Mesothelial cell of epicardium (in vitro differentiated cells): ENCODE results near the gene KCTD11. TPM values are rescaled to one million over a fixed set of nuclear protein-coding genes. Genes with fewer than 3 reads are reported as not detected.

Experiments
- DNase-seq, 2 experiments: peaks; one replicate each; pipeline ENCODE4 v3.0.0; 2021; ENCODE audit warnings: low spot score in 2 of 2; ENCODE audit not compliant: unreplicated experiment in 2 of 2
- H3K27ac Mint-ChIP-seq: 2 replicates; pipeline ENCODE4 v1.8.0; 2021; ENCODE audit warnings: mixed read lengths
- H3K27me3 Mint-ChIP-seq: 2 replicates; pipeline ENCODE4 v1.8.0; 2021; ENCODE audit warnings: low read depth, mixed read lengths
- H3K36me3 Mint-ChIP-seq: 2 replicates; pipeline ENCODE4 v1.8.0; 2021; ENCODE audit warnings: mixed read lengths
- H3K4me1 Mint-ChIP-seq: 2 replicates; pipeline ENCODE4 v1.8.0; 2021; ENCODE audit warnings: mixed read lengths
- H3K4me3 Mint-ChIP-seq: 2 replicates; pipeline ENCODE4 v1.8.0; 2021; ENCODE audit warnings: mild to moderate bottlenecking, moderate library complexity, mixed read lengths
- H3K9me3 Mint-ChIP-seq: 2 replicates; pipeline ENCODE4 v1.8.0; 2021; ENCODE audit warnings: mixed read lengths
- CTCF ChIP-seq: fragments of 200-600 bp; sonication (generic); IDR thresholded peaks from one replicate; pipeline ENCODE4 v1.5.0; 2021; ENCODE audit warnings: antibody characterized with exemption; ENCODE audit not compliant: unreplicated experiment
- total RNA-seq: library from RNA; stranded (reverse); gene quantifications from 3 replicates; pipeline ENCODE4 v1.2.1, GENCODE V29; 2021

KCTD11 gene
- total RNA-seq, 1 donor from 2014 or later: 17.7 TPM

GRCh38 chr17:7394452-7395191, 42.7 kb downstream of the KCTD11 start, which contains the start of gene PLSCR3:
Gene PLSCR3 (minus strand): TSS chr17:7394525. CDS start chr17:7394110, 415 bp downstream.
- Mint-ChIP-seq H3K27me3 (no peaks in the 10 kb centered on the region), H3K36me3 (peaks cover 17% of the 10 kb centered on the region), H3K27ac (peak within 1 kb of the TSS; percentile 99), H3K9me3 (no peaks in the 10 kb centered on the region), H3K4me1 (peaks cover 12% of the 10 kb centered on the region), H3K4me3 (peak within 1 kb of the TSS; percentile 90)
- TF ChIP-seq CTCF: peak; percentile 49
- DNase-seq: peak; percentile 77 to 87

- Mint-ChIP-seq H3K36me3 (peaks cover 12% of the 10 kb centered on the region), H3K4me1 (peaks cover 12% of the 10 kb centered on the region), H3K4me3 (no peak overlapping the region), H3K27ac (no peak overlapping the region), H3K9me3 (no peaks in the 10 kb centered on the region), H3K27me3 (no peaks in the 10 kb centered on the region)
- no peak for DNase-seq
- no peak for TF ChIP-seq CTCF
Observed at GRCh38 chr17:7396147-7396546, 44.2 kb downstream of the KCTD11 start.

- peaks cover 12% of the 10 kb centered on the region for H3K4me1 Mint-ChIP-seq
- no peak overlapping the region for H3K4me3 Mint-ChIP-seq
- DNase-seq: no peak
- H3K27me3 Mint-ChIP-seq: no peaks in the 10 kb centered on the region
- peaks cover 6% of the 10 kb centered on the region for H3K36me3 Mint-ChIP-seq
- H3K9me3 Mint-ChIP-seq: no peaks in the 10 kb centered on the region
- H3K27ac Mint-ChIP-seq: no peak overlapping the region
- no peak for TF ChIP-seq CTCF
Observed at GRCh38 chr17:7398612-7399011, 46.6 kb downstream of the KCTD11 start.

GRCh38 chr17:7403043-7403726, 51.2 kb downstream of the KCTD11 start:
- H3K9me3 Mint-ChIP-seq: no peaks in the 10 kb centered on the region
- peak overlapping the region; percentile 91 for H3K27ac Mint-ChIP-seq
- no peaks in the 10 kb centered on the region for H3K27me3 Mint-ChIP-seq
- peaks cover 6% of the 10 kb centered on the region for H3K36me3 Mint-ChIP-seq
- DNase-seq: no peak
- peaks cover 23% of the 10 kb centered on the region for H3K4me1 Mint-ChIP-seq
- peak overlapping the region; percentile 87 for H3K4me3 Mint-ChIP-seq
- no peak for TF ChIP-seq CTCF

GRCh38 chr17:7403727-7403976, 51.7 kb downstream of the KCTD11 start:
- H3K4me3 Mint-ChIP-seq: peak overlapping the region; percentile 87

More at GRCh38 chr17:7403727-7403976, 51.7 kb downstream of the KCTD11 start:
- Mint-ChIP-seq H3K27me3 (no peaks in the 10 kb centered on the region), H3K27ac (peak overlapping the region; percentile 91), H3K36me3 (peaks cover 6% of the 10 kb centered on the region), H3K9me3 (no peaks in the 10 kb centered on the region), H3K4me1 (peaks cover 23% of the 10 kb centered on the region)
- no peak for DNase-seq
- no peak for TF ChIP-seq CTCF
